SU-DHL-6 (cell line): ENCODE results near the gene MRTFB.

Source experiments
- H2AFZ ChIP-seq: fragments of 200-600 bp; sonication (generic); 2 replicates; pipeline ENCODE4 v1.6.1; 2014; ENCODE audit warnings: low read depth, mild to moderate bottlenecking, moderate library complexity, mixed read lengths, antibody characterized with exemption, low read length; ENCODE audit not compliant: severe bottlenecking
- H3F3A ChIP-seq: fragments of 200-600 bp; shearing (Covaris generic); 2 replicates; pipeline ENCODE4 v1.6.0; 2016; ENCODE audit warnings: antibody characterized with exemption, mild to moderate bottlenecking; ENCODE audit not compliant: insufficient read depth
- H3K27ac ChIP-seq: fragments of 200-600 bp; sonication (generic); 2 replicates; pipeline ENCODE4 v1.5.1; 2016; ENCODE audit warnings: low read depth, mild to moderate bottlenecking, low read length, moderate library complexity, mixed read lengths
- H3K27me3 ChIP-seq: fragments of 200-600 bp; sonication (generic), shearing (Covaris generic); 2 replicates; pipeline ENCODE4 v1.6.0; 2014; ENCODE audit warnings: mild to moderate bottlenecking, low read length
- H3K36me3 ChIP-seq: fragments of 200-600 bp; sonication (generic); 2 replicates; pipeline ENCODE4 v1.6.1; 2014; ENCODE audit warnings: mild to moderate bottlenecking, low read length, mixed read lengths
- H3K4me2 ChIP-seq: fragments of 300-600, 200-600 bp; shearing (Covaris generic), sonication (generic); 2 replicates; pipeline ENCODE4 v1.6.0; 2014; ENCODE audit warnings: low read length, low read depth, mild to moderate bottlenecking; ENCODE audit not compliant: poor library complexity, severe bottlenecking
- H3K4me3 ChIP-seq: fragments of 200-600 bp; sonication (generic); 2 replicates; pipeline ENCODE4 v1.5.1; 2014; ENCODE audit warnings: antibody characterized with exemption, low read length, mild to moderate bottlenecking, mixed read lengths; ENCODE audit not compliant: insufficient read depth, poor library complexity, severe bottlenecking
- H3K79me2 ChIP-seq: fragments of 200-600 bp; sonication (generic); 2 replicates; pipeline ENCODE4 v1.6.1; 2014; ENCODE audit warnings: mild to moderate bottlenecking, low read length, moderate library complexity; ENCODE audit not compliant: insufficient read depth
- H3K9ac ChIP-seq: fragments of 200-600 bp; sonication (generic); 2 replicates; pipeline ENCODE4 v1.7.0; 2014; ENCODE audit warnings: mild to moderate bottlenecking, low read length
- H3K9me2 ChIP-seq: fragments of 200-600 bp; sonication (generic); replicated peaks from 2 replicates; pipeline ENCODE4 v1.6.1; 2014; ENCODE audit warnings: low read length; ENCODE audit not compliant: insufficient read depth
- H3K9me3 ChIP-seq: fragments of 200-600 bp; sonication (generic); 2 replicates; pipeline ENCODE4 v1.6.1; 2014; ENCODE audit warnings: low read length, mixed read lengths; ENCODE audit not compliant: insufficient read depth
- H4K20me1 ChIP-seq: fragments of 200-600 bp; sonication (generic); 2 replicates; pipeline ENCODE4 v1.6.1; 2014; ENCODE audit warnings: low read depth, mild to moderate bottlenecking, antibody characterized with exemption, low read length, moderate library complexity, mixed read lengths
- CTCF ChIP-seq: fragments of 200-600 bp; sonication (generic); IDR thresholded peaks from one replicate; pipeline ENCODE4 v1.5.1; 2017; ENCODE audit warnings: antibody characterized with exemption, mild to moderate bottlenecking, low read length, moderate library complexity; ENCODE audit not compliant: insufficient read depth, poor library complexity, severe bottlenecking
- EZH2phosphoT487 ChIP-seq: fragments of 200-600 bp; sonication (generic), shearing (Covaris generic); conservative IDR thresholded peaks from 2 replicates; pipeline ENCODE4 v1.6.1; 2018; ENCODE audit warnings: mild to moderate bottlenecking, antibody characterized with exemption, low read length, moderate library complexity, mixed read lengths

Gene MRTFB

GRCh38 chr16:14303182-14303618 lies 232.1 kb downstream of the MRTFB start:
- Histone ChIP-seq H3K27me3 (no peaks in the 10 kb centered on the region), H3F3A (peaks cover 43% of the 10 kb centered on the region), H3K4me2 (peak overlapping the region; percentile 91), H3K27ac (peak overlapping the region; percentile 95), H3K4me3 (peak overlapping the region; percentile 86), H2AFZ (no peak overlapping the region), H3K79me2 (peaks cover 60% of the 10 kb centered on the region), H3K9ac (peak overlapping the region; percentile 97), H3K9me2 (no peaks in the 10 kb centered on the region), H3K36me3 (no peaks in the 10 kb centered on the region), H4K20me1 (no peaks in the 10 kb centered on the region), H3K9me3 (no peaks in the 10 kb centered on the region)
- no peak for TF ChIP-seq EZH2phosphoT487
- TF ChIP-seq CTCF = no peak

GRCh38 chr16:14303639-14304394 lies 232.7 kb downstream of the MRTFB start:
- Histone ChIP-seq H3K4me3 (peak overlapping the region; percentile 86), H3K27ac (peak overlapping the region; percentile 95)
- no peak for TF ChIP-seq EZH2phosphoT487
- TF ChIP-seq CTCF = no peak

GRCh38 chr16:14304891-14305460 lies 233.9 kb downstream of the MRTFB start:
- H3K9me3 ChIP-seq = no peaks in the 10 kb centered on the region
- peak overlapping the region; percentile 97 for H3K9ac ChIP-seq
- H3K79me2 ChIP-seq = peaks cover 78% of the 10 kb centered on the region
- peaks cover 53% of the 10 kb centered on the region for H3F3A ChIP-seq
- no peaks in the 10 kb centered on the region for H3K9me2 ChIP-seq
- no peaks in the 10 kb centered on the region for H3K27me3 ChIP-seq
- H3K36me3 ChIP-seq = no peaks in the 10 kb centered on the region
- peak overlapping the region; percentile 95 for H3K27ac ChIP-seq
- no peak overlapping the region for H2AFZ ChIP-seq
- H3K4me3 ChIP-seq = peak overlapping the region; percentile 86
- H4K20me1 ChIP-seq = no peaks in the 10 kb centered on the region
- peak overlapping the region; percentile 91 for H3K4me2 ChIP-seq
- TF ChIP-seq CTCF (no peak), EZH2phosphoT487 (no peak)

More at GRCh38 chr16:14303639-14304394, 232.7 kb downstream of the MRTFB start:
- Histone ChIP-seq H3K79me2 (peaks cover 67% of the 10 kb centered on the region), H3K9ac (peak overlapping the region; percentile 97), H3K9me3 (no peaks in the 10 kb centered on the region), H3K27me3 (no peaks in the 10 kb centered on the region), H3K9me2 (no peaks in the 10 kb centered on the region), H3K36me3 (no peaks in the 10 kb centered on the region), H3K4me2 (peak overlapping the region; percentile 91), H3F3A (peaks cover 49% of the 10 kb centered on the region), H4K20me1 (no peaks in the 10 kb centered on the region), H2AFZ (no peak overlapping the region)
